Ishikawa (cell line): Measurements from ENCODE around the gene SLC37A1.

Source experiments
- CEBPB ChIP-seq: IDR thresholded peaks from 2 replicates; pipeline ENCODE4 v1.6.1; 2012
- CREB1 ChIP-seq: IDR thresholded peaks from 2 replicates; pipeline ENCODE4 v1.6.1; 2012; ENCODE audit warnings: low read depth
- EGR1 ChIP-seq: IDR thresholded peaks from 2 replicates; pipeline ENCODE4 v1.6.1; 2012
- EP300 ChIP-seq: IDR thresholded peaks from 2 replicates; pipeline ENCODE4 v1.6.1; 2012; ENCODE audit warnings: borderline replicate concordance
- FOXM1 ChIP-seq: IDR thresholded peaks from 2 replicates; pipeline ENCODE4 v1.6.1; 2012; ENCODE audit warnings: low read depth, borderline replicate concordance
- NFIC ChIP-seq: IDR thresholded peaks from 2 replicates; pipeline ENCODE4 v1.6.1; 2012
- RAD21 ChIP-seq: IDR thresholded peaks from 2 replicates; pipeline ENCODE4 v1.6.1; 2012; ENCODE audit warnings: low read depth
- TAF1 ChIP-seq: IDR thresholded peaks from 2 replicates; pipeline ENCODE4 v1.6.1; 2012; ENCODE audit warnings: low read depth, mild to moderate bottlenecking
- TCF12 ChIP-seq: IDR thresholded peaks from 2 replicates; pipeline ENCODE4 v1.6.1; 2012; ENCODE audit warnings: low read depth
- TEAD4 ChIP-seq: IDR thresholded peaks from 2 replicates; pipeline ENCODE4 v1.6.1; 2012
- YY1 ChIP-seq: IDR thresholded peaks from 2 replicates; pipeline ENCODE4 v1.6.1; 2012; ENCODE audit warnings: low read depth
- ZBTB7A ChIP-seq: IDR thresholded peaks from 2 replicates; pipeline ENCODE4 v1.6.1; 2012; ENCODE audit warnings: low read depth
- TF ChIP-seq, protein P1 (sequence below): IDR thresholded peaks from 2 replicates; pipeline ENCODE4 v1.6.1; 2012
- TF ChIP-seq, protein P2 (sequence below): IDR thresholded peaks from 2 replicates; pipeline ENCODE4 v1.6.1; 2012; ENCODE audit warnings: low read depth, mild to moderate bottlenecking
- TF ChIP-seq, protein P3 (sequence below): IDR thresholded peaks from 2 replicates; pipeline ENCODE4 v1.6.1; 2012

SLC37A1 gene

DNA sequence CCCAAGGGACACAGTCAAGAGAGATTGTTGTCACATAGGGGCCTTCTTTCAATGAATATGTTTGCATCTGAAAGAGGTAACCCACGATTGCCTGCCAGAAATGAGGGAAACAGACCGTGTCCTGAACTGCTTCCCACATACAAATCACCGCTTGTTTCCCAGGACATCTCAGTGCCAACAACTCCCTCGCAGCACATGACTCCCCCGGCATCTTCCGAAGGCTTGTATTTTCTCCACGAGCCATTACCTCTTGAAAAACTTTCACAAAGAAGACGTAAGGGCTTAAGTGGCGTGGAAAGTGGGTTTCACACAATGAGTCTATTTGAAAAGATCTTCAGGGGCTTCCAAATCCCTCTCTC lies 108.1 kb downstream of the SLC37A1 start:
- TF ChIP-seq YY1 (no peak), RAD21 (no peak), CREB1 (no peak), NFIC (peak; percentile 33; the same call in 1 of the 2 replicates)
- TF ChIP-seq, protein P1, sequence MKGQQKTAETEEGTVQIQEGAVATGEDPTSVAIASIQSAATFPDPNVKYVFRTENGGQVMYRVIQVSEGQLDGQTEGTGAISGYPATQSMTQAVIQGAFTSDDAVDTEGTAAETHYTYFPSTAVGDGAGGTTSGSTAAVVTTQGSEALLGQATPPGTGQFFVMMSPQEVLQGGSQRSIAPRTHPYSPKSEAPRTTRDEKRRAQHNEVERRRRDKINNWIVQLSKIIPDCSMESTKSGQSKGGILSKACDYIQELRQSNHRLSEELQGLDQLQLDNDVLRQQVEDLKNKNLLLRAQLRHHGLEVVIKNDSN = peak; percentile 43; the same call in 1 of the 2 replicates

DNA sequence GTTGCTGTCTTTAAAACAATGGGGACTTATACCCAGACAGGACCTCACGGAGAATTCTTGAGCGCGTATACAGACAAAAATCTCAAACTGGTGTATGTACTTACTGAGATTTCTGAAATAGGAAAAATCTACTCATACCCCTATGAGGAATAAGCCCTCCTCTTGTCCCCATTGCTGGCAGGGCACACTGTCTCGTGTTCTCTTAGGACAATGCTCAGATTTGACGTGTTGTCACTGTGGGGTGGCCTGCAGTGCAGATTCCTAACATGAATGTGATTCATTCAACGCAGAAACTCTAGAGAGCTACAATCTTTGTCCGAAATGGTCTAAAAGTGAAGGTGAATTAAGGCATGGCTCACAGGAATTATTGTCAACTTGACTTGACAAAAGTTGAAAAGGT lies 108.6 kb downstream of the SLC37A1 start:
- TF ChIP-seq, protein P2, sequence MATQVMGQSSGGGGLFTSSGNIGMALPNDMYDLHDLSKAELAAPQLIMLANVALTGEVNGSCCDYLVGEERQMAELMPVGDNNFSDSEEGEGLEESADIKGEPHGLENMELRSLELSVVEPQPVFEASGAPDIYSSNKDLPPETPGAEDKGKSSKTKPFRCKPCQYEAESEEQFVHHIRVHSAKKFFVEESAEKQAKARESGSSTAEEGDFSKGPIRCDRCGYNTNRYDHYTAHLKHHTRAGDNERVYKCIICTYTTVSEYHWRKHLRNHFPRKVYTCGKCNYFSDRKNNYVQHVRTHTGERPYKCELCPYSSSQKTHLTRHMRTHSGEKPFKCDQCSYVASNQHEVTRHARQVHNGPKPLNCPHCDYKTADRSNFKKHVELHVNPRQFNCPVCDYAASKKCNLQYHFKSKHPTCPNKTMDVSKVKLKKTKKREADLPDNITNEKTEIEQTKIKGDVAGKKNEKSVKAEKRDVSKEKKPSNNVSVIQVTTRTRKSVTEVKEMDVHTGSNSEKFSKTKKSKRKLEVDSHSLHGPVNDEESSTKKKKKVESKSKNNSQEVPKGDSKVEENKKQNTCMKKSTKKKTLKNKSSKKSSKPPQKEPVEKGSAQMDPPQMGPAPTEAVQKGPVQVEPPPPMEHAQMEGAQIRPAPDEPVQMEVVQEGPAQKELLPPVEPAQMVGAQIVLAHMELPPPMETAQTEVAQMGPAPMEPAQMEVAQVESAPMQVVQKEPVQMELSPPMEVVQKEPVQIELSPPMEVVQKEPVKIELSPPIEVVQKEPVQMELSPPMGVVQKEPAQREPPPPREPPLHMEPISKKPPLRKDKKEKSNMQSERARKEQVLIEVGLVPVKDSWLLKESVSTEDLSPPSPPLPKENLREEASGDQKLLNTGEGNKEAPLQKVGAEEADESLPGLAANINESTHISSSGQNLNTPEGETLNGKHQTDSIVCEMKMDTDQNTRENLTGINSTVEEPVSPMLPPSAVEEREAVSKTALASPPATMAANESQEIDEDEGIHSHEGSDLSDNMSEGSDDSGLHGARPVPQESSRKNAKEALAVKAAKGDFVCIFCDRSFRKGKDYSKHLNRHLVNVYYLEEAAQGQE = no peak
- TF ChIP-seq YY1 (no peak), ZBTB7A (no peak), CREB1 (no peak), NFIC (no peak), FOXM1 (no peak), TCF12 (no peak), EGR1 (no peak), TEAD4 (no peak), CEBPB (no peak), RAD21 (no peak), TAF1 (no peak), EP300 (no peak)
- TF ChIP-seq, protein P3, sequence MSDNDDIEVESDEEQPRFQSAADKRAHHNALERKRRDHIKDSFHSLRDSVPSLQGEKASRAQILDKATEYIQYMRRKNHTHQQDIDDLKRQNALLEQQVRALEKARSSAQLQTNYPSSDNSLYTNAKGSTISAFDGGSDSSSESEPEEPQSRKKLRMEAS = no peak
- TF ChIP-seq, protein P1 = no peak

DNA sequence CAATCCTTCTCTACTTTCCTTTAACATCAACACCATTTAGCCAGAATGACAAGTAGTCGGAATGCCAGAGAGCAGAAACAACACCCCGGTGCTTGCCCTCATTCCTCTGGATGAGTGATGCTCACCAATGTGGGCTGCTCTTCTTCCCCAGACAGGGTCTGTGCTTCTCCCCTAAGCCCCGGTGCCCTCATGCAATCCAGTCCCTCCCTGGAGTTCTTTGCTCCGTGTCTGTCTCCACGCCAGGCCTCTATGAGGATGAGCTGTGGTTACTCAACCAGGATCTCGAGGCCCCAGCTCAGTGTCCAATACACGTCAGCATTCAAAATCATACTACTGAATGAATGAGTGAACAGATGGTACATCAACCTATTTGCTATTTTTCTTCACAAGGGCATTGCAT lies 110.0 kb downstream of the SLC37A1 start:
- TF ChIP-seq, protein P2 = no peak
- no peak for TF ChIP-seq TCF12
- TF ChIP-seq TEAD4 = no peak
- TF ChIP-seq, protein P1 = no peak
- TF ChIP-seq FOXM1 = no peak

DNA sequence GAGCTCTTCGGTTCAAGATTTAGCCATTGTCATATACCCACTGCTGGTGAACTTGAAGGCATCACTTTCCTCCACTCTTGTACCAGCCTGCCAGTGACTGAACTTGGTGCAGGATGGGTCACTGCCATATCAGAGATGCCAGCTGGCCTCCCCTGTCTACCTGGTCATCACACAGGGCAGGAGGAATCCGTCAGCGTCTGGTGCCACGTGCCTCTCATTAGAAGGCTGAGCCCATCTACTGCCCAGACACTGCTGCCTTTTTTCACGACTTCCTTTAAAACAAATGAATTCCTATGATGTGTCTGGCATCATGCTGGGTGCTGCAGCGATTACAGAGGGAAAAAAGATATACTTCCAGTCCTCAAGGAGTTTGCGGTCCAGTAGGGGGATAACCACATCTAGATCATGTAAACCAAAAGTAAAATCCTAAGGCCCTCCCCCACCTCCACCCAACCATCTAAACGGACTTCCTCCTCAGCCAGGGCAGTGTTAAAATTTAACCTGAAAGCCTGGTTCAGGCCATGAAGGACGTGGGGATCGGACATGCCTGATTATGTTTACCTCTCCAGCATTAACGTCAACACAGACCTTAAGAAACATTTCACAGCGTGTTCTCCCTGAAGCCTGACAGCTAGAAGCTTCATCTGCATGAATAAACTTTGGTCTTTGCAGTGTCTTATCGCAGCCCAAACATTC lies 110.6 kb downstream of the SLC37A1 start:
- TF ChIP-seq TAF1 (no peak), TCF12 (no peak), YY1 (no peak), CREB1 (no peak), NFIC (no peak), EP300 (no peak), TEAD4 (no peak), FOXM1 (no peak), CEBPB (no peak), RAD21 (no peak), EGR1 (no peak), ZBTB7A (no peak)
- TF ChIP-seq, protein P1 = no peak
- TF ChIP-seq, protein P2 = no peak
- TF ChIP-seq, protein P3 = no peak
